ENCODE results near the gene CHMP5. TPM values are rescaled to one million over a fixed set of nuclear protein-coding genes. Genes with fewer than 3 reads are reported as not detected.

The CHMP5 gene
- polyA plus RNA-seq, 1 donor from 2014 or later: 286 TPM

DNA sequence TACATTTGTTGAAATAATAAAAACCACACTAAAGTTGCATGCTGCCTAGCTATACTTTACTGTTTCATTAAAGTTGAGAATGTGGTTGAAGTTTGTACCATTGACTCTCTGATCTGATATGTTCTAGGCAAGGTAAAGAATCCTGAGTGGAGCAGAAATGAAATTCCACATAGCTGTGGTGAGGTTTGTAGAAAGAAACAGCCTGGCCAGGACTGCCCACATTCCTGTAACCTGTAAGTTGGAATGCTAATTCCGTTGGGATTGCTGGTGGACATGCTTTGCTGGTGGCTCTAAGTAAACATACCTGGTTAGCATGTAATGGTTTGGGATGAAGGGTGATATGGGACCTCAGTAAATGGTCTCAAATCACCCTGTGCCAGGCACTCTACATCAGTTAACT, 42.2 kb downstream of the CHMP5 start:
- H3F3A ChIP-seq (ENCODE audit: insufficient read depth, low read length, poor library complexity, severe bottlenecking): no peaks in the 10 kb centered on the region
- no peak overlapping the region for H3K4me3 ChIP-seq (ENCODE audit: low read length)
- H3K79me2 ChIP-seq (replicated peaks; ENCODE audit: insufficient read depth, low read length): no peaks in the 10 kb centered on the region
- no peaks in the 10 kb centered on the region for H4K20me1 ChIP-seq (ENCODE audit: insufficient read depth)
- H3K36me3 ChIP-seq (ENCODE audit: insufficient read depth, low read length): peaks cover 9% of the 10 kb centered on the region
- H3K27ac ChIP-seq (ENCODE audit: low read length): no peak overlapping the region
- no peak for TF ChIP-seq TAF1 (IDR thresholded peaks at IDR 0.05; ENCODE audit: low read depth)
- TF ChIP-seq SMC3 (conservative IDR thresholded peaks at IDR 0.05; ENCODE audit: poor library complexity): no peak
- no peak for TF ChIP-seq RAD21 (conservative IDR thresholded peaks at IDR 0.05)
- no peak for TF ChIP-seq MXI1 (conservative IDR thresholded peaks at IDR 0.05; ENCODE audit: poor library complexity, severe bottlenecking)
- no peak for TF ChIP-seq POLR2AphosphoS5 (IDR thresholded peaks at IDR 0.05)
- no peak for TF ChIP-seq EP300 (conservative IDR thresholded peaks at IDR 0.05; ENCODE audit: poor library complexity, severe bottlenecking)
- TF ChIP-seq, protein P1, sequence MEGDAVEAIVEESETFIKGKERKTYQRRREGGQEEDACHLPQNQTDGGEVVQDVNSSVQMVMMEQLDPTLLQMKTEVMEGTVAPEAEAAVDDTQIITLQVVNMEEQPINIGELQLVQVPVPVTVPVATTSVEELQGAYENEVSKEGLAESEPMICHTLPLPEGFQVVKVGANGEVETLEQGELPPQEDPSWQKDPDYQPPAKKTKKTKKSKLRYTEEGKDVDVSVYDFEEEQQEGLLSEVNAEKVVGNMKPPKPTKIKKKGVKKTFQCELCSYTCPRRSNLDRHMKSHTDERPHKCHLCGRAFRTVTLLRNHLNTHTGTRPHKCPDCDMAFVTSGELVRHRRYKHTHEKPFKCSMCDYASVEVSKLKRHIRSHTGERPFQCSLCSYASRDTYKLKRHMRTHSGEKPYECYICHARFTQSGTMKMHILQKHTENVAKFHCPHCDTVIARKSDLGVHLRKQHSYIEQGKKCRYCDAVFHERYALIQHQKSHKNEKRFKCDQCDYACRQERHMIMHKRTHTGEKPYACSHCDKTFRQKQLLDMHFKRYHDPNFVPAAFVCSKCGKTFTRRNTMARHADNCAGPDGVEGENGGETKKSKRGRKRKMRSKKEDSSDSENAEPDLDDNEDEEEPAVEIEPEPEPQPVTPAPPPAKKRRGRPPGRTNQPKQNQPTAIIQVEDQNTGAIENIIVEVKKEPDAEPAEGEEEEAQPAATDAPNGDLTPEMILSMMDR (IDR thresholded peaks at IDR 0.05; ENCODE audit: poor library complexity, severe bottlenecking): no peak
- no peak overlapping the region for H3K4me2 ChIP-seq (ENCODE audit: low read length)
- H3K9me3 ChIP-seq (ENCODE audit: low read length): no peaks in the 10 kb centered on the region
- no peak overlapping the region for H2AFZ ChIP-seq (ENCODE audit: low read depth, low read length)
- H3K9me2 ChIP-seq (ENCODE audit: insufficient read depth, low read length): no peaks in the 10 kb centered on the region
- no peaks in the 10 kb centered on the region for H3K27me3 ChIP-seq (ENCODE audit: insufficient read depth, low read depth, low read length)
- no peak overlapping the region for H3K9ac ChIP-seq (ENCODE audit: low read length)

DNA sequence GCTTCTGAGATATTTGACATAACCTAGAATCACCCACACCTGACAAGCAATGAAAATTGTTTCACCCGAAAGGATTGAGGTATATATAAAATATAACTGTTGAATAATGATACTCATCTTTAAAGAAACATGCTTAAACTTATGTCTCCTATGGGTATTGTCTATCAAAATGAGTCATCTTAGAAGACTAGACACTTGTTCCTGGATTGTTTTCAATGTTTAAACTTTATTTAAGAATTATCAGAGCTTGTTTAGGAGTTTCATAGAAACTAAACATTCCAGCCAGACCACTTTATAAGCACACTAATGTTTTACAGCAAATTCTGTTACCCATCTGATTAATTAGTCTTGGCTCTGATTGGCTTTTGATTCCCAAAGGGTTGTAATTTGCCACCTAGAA, 45.1 kb downstream of the CHMP5 start:
- no peak overlapping the region for H3K9ac ChIP-seq (ENCODE audit: low read length)
- no peaks in the 10 kb centered on the region for H3K9me2 ChIP-seq (ENCODE audit: insufficient read depth, low read length)
- no peak overlapping the region for H3K4me3 ChIP-seq (ENCODE audit: low read length)
- H4K20me1 ChIP-seq (ENCODE audit: insufficient read depth): no peaks in the 10 kb centered on the region
- peaks cover 15% of the 10 kb centered on the region for H3K36me3 ChIP-seq (ENCODE audit: insufficient read depth, low read length)
- H3K9me3 ChIP-seq (ENCODE audit: low read length): no peaks in the 10 kb centered on the region
- no peaks in the 10 kb centered on the region for H3K27me3 ChIP-seq (ENCODE audit: insufficient read depth, low read depth, low read length)
- TF ChIP-seq RAD21 (conservative IDR thresholded peaks at IDR 0.05): no peak
- TF ChIP-seq, protein P1 (IDR thresholded peaks at IDR 0.05; ENCODE audit: poor library complexity, severe bottlenecking): no peak
- H3K4me2 ChIP-seq (ENCODE audit: low read length): no peak overlapping the region
- H3K79me2 ChIP-seq (replicated peaks; ENCODE audit: insufficient read depth, low read length): no peaks in the 10 kb centered on the region
- H3K27ac ChIP-seq (ENCODE audit: low read length): no peak overlapping the region
- H3F3A ChIP-seq (ENCODE audit: insufficient read depth, low read length, poor library complexity, severe bottlenecking): no peaks in the 10 kb centered on the region
- H2AFZ ChIP-seq (ENCODE audit: low read depth, low read length): no peak overlapping the region

DNA sequence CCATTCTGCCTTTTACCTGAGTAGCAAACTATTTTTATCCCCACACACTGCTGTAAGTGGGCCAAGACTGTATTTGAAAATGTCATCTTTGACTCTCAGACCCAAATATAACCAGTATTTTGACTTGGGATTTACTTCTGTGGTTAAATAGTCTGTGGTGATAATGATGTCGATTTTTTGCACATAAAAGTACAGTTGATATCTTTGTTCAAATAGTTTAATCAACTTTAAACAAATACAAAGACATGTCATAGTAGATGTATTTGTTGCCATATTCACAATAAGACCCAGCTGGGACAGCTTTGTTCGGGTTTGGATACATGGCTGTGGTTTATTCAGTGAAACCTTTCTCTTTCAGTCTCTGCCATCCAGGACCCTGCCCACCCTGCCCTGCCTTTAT, 45.9 kb downstream of the CHMP5 start:
- H3K9me2 ChIP-seq (ENCODE audit: insufficient read depth, low read length): no peaks in the 10 kb centered on the region
- H3K4me3 ChIP-seq (ENCODE audit: low read length): no peak overlapping the region
- H3K9ac ChIP-seq (ENCODE audit: low read length): no peak overlapping the region
- H3F3A ChIP-seq (ENCODE audit: insufficient read depth, low read length, poor library complexity, severe bottlenecking): no peaks in the 10 kb centered on the region
- TF ChIP-seq EZH2 (IDR thresholded peaks at IDR 0.05; ENCODE audit: borderline replicate concordance, insufficient read depth, low read length, poor library complexity, severe bottlenecking): no peak
- TF ChIP-seq, protein P2, sequence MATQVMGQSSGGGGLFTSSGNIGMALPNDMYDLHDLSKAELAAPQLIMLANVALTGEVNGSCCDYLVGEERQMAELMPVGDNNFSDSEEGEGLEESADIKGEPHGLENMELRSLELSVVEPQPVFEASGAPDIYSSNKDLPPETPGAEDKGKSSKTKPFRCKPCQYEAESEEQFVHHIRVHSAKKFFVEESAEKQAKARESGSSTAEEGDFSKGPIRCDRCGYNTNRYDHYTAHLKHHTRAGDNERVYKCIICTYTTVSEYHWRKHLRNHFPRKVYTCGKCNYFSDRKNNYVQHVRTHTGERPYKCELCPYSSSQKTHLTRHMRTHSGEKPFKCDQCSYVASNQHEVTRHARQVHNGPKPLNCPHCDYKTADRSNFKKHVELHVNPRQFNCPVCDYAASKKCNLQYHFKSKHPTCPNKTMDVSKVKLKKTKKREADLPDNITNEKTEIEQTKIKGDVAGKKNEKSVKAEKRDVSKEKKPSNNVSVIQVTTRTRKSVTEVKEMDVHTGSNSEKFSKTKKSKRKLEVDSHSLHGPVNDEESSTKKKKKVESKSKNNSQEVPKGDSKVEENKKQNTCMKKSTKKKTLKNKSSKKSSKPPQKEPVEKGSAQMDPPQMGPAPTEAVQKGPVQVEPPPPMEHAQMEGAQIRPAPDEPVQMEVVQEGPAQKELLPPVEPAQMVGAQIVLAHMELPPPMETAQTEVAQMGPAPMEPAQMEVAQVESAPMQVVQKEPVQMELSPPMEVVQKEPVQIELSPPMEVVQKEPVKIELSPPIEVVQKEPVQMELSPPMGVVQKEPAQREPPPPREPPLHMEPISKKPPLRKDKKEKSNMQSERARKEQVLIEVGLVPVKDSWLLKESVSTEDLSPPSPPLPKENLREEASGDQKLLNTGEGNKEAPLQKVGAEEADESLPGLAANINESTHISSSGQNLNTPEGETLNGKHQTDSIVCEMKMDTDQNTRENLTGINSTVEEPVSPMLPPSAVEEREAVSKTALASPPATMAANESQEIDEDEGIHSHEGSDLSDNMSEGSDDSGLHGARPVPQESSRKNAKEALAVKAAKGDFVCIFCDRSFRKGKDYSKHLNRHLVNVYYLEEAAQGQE (IDR thresholded peaks at IDR 0.05; ENCODE audit: borderline replicate concordance): no peak
- no peak for TF ChIP-seq TAF1 (IDR thresholded peaks at IDR 0.05; ENCODE audit: low read depth)
- TF ChIP-seq, protein P1 (IDR thresholded peaks at IDR 0.05; ENCODE audit: poor library complexity, severe bottlenecking): no peak
- TF ChIP-seq POLR2AphosphoS5 (IDR thresholded peaks at IDR 0.05): no peak
- no peak for TF ChIP-seq RAD21 (conservative IDR thresholded peaks at IDR 0.05)
- no peak for TF ChIP-seq MXI1 (conservative IDR thresholded peaks at IDR 0.05; ENCODE audit: poor library complexity, severe bottlenecking)
- no peak for TF ChIP-seq SMC3 (conservative IDR thresholded peaks at IDR 0.05; ENCODE audit: poor library complexity)
- TF ChIP-seq EP300 (conservative IDR thresholded peaks at IDR 0.05; ENCODE audit: poor library complexity, severe bottlenecking): no peak
- no peaks in the 10 kb centered on the region for H3K9me3 ChIP-seq (ENCODE audit: low read length)
- H3K4me2 ChIP-seq (ENCODE audit: low read length): no peak overlapping the region
- no peaks in the 10 kb centered on the region for H3K27me3 ChIP-seq (ENCODE audit: insufficient read depth, low read depth, low read length)
- no peaks in the 10 kb centered on the region for H3K79me2 ChIP-seq (replicated peaks; ENCODE audit: insufficient read depth, low read length)
- no peak overlapping the region for H3K27ac ChIP-seq (ENCODE audit: low read length)
- no peak overlapping the region for H2AFZ ChIP-seq (ENCODE audit: low read depth, low read length)
- no peaks in the 10 kb centered on the region for H4K20me1 ChIP-seq (ENCODE audit: insufficient read depth)
- peaks cover 15% of the 10 kb centered on the region for H3K36me3 ChIP-seq (ENCODE audit: insufficient read depth, low read length)
